A549 (cell line): ENCODE data around the gene CAMTA1. TPM values are rescaled to one million over a fixed set of nuclear protein-coding genes. Genes with fewer than 3 reads are reported as not detected.

Source experiments
- ATAC-seq, 2 experiments: fragments of 200-7000 bp in 1 of 2; fragments of >200 bp in 1 of 2; cut with Nextera tagmentation in 1 of 2; cut with Tn5 transposase in 1 of 2; 3 replicates each; pipeline versions ENCODE4 v1.8.0 to v1.9.1; 2018 to 2020; ENCODE audit warnings: mild to moderate bottlenecking in 1 of 2, moderate library complexity in 1 of 2
- CTCF ChIA-PET: fragments of 300-600 bp; sonication (Branson Sonifier 250); formaldehyde crosslinking; extraction: SDS; loops from one replicate; lab custom pipeline; 2021; ENCODE audit warnings: antibody characterized with exemption, inconsistent platforms; lab: Yijun Ruan, JAX
- POLR2A ChIA-PET: fragments of 350-600 bp; formaldehyde crosslinking; extraction: SDS; loops from one replicate; lab custom pipeline; 2021; ENCODE audit warnings: antibody characterized with exemption, inconsistent platforms; lab: Yijun Ruan, JAX
- DNase-seq, 2 experiments: peaks; one replicate each; pipeline versions ENCODE4 v3.0.0 to v3.0.0-alpha.2; 2011 to 2016; ENCODE audit warnings: low read depth in 1 of 2, low spot score in 1 of 2
- FAIRE-seq: peaks from 2 replicates; lab custom pipeline; 2011; peaks lifted over from hg19 to GRCh38; lab: Jason Lieb, UNC
- H3K27ac ChIP-seq, 2 experiments: fragments of >200 bp; sonication (Bioruptor Twin); formaldehyde crosslinking; 3 replicates each; pipeline ENCODE4 v1.5.1; 2016 to 2017
- H3K4me1 ChIP-seq: fragments of >200 bp; sonication (Bioruptor Twin); formaldehyde crosslinking; 3 replicates; pipeline ENCODE4 v1.6.1; 2016
- H3K4me2 ChIP-seq: fragments of >200 bp; sonication (Bioruptor Twin); formaldehyde crosslinking; 3 replicates; pipeline ENCODE4 v1.6.1; 2016
- H3K4me3 ChIP-seq: fragments of >200 bp; sonication (Bioruptor Twin); formaldehyde crosslinking; 3 replicates; pipeline ENCODE4 v1.5.1; 2016
- H3K9me3 ChIP-seq: fragments of >200 bp; sonication (Bioruptor Twin); formaldehyde crosslinking; 3 replicates; pipeline ENCODE4 v1.6.1; 2016
- ATOH8 ChIP-seq: fragments of 250-450 bp; sonication (Bioruptor Pico); IDR thresholded peaks from 2 replicates; pipeline ENCODE4 v1.5.0; 2020; ENCODE audit warnings: low read depth, mild to moderate bottlenecking, moderate library complexity
- BCL3 ChIP-seq: fragments of >200 bp; sonication (Bioruptor Twin); formaldehyde crosslinking; IDR thresholded peaks from 3 replicates; pipeline ENCODE4 v1.6.1; 2016
- CHD2 ChIP-seq: fragments of 150-350 bp; IDR thresholded peaks from 2 replicates; pipeline ENCODE4 v1.6.1; 2014; ENCODE audit warnings: low read length; ENCODE audit not compliant: partially characterized antibody
- CHD4 ChIP-seq: fragments of 200-600 bp; sonication (generic); IDR thresholded peaks from 2 replicates; pipeline ENCODE4 v1.6.1; 2016; ENCODE audit warnings: antibody characterized with exemption, mild to moderate bottlenecking, borderline replicate concordance
- HDAC2 ChIP-seq: fragments of 200-600 bp; sonication (generic); IDR thresholded peaks from 2 replicates; pipeline ENCODE4 v1.6.1; 2016
- HOXB13 ChIP-seq: fragments of 250-450 bp; sonication (Bioruptor Pico); IDR thresholded peaks from 2 replicates; pipeline ENCODE4 v1.5.0; 2020; ENCODE audit warnings: low read depth, mild to moderate bottlenecking, moderate library complexity
- HOXB5 ChIP-seq: fragments of 250-450 bp; sonication (Bioruptor Pico); IDR thresholded peaks from 2 replicates; pipeline ENCODE4 v1.5.0; 2020; ENCODE audit warnings: mild to moderate bottlenecking, moderate library complexity
- JUN ChIP-seq, 2 experiments: fragments of >200 bp; sonication (Bioruptor Twin); formaldehyde crosslinking; IDR thresholded peaks; 2 replicates in 1 of 2; 3 replicates in 1 of 2; pipeline ENCODE4 v1.6.1; 2016 to 2017
- JUNB ChIP-seq: fragments of >200 bp; sonication (Bioruptor Twin); formaldehyde crosslinking; IDR thresholded peaks from 2 replicates; pipeline ENCODE4 v1.6.1; 2016
- KDM1A ChIP-seq: fragments of 200-600 bp; sonication (generic); IDR thresholded peaks from 2 replicates; pipeline ENCODE4 v1.6.1; 2016; ENCODE audit warnings: low read depth, mild to moderate bottlenecking
- KDM5A ChIP-seq: fragments of 200-600 bp; sonication (generic); IDR thresholded peaks from 2 replicates; pipeline ENCODE4 v1.6.1; 2016; ENCODE audit warnings: antibody characterized with exemption, mild to moderate bottlenecking
- MAFK ChIP-seq: fragments of 450-650 bp; IDR thresholded peaks from 2 replicates; pipeline ENCODE4 v1.6.1; 2014; ENCODE audit not compliant: partially characterized antibody
- MAX ChIP-seq: IDR thresholded peaks from 2 replicates; pipeline ENCODE4 v1.6.1; 2012
- MAZ ChIP-seq: fragments of 150-350 bp; IDR thresholded peaks from 2 replicates; pipeline ENCODE4 v1.6.1; 2014; ENCODE audit warnings: antibody characterized with exemption, low read depth, low read length, borderline replicate concordance
- MYC ChIP-seq: IDR thresholded peaks from 2 replicates; pipeline ENCODE4 v1.6.1; 2012; ENCODE audit warnings: mild to moderate bottlenecking, inconsistent platforms, low read length, improper control_type of control experiment, borderline replicate concordance
- NFE2L2 ChIP-seq: fragments of 150-350 bp; conservative IDR thresholded peaks from 2 replicates; pipeline ENCODE4 v1.6.1; 2014; ENCODE audit warnings: low read length
- NPAS2 ChIP-seq: fragments of 250-450 bp; sonication (Bioruptor Pico); IDR thresholded peaks from 2 replicates; pipeline ENCODE4 v1.8.0; 2022; ENCODE audit warnings: mild to moderate bottlenecking, moderate library complexity, borderline replicate concordance
- RARB ChIP-seq: fragments of 250-450 bp; sonication (Bioruptor Pico); IDR thresholded peaks from 2 replicates; pipeline ENCODE4 v1.8.0; 2021; ENCODE audit warnings: mild to moderate bottlenecking, moderate library complexity
- SREBF2 ChIP-seq: fragments of 450-650 bp; IDR thresholded peaks from 2 replicates; pipeline ENCODE4 v1.6.1; 2014; ENCODE audit warnings: mild to moderate bottlenecking, moderate library complexity
- TP53 ChIP-seq: fragments of 250-450 bp; sonication (Bioruptor Pico); IDR thresholded peaks from 2 replicates; pipeline ENCODE4 v1.5.0; 2021; ENCODE audit warnings: mild to moderate bottlenecking, moderate library complexity
- USF2 ChIP-seq: fragments of 450-650 bp; IDR thresholded peaks from 2 replicates; pipeline ENCODE4 v1.6.1; 2014; ENCODE audit warnings: antibody characterized with exemption
- ZC3H11A ChIP-seq: fragments of 450-650 bp; IDR thresholded peaks from 2 replicates; pipeline ENCODE4 v1.6.1; 2014; ENCODE audit warnings: antibody characterized with exemption, mild to moderate bottlenecking
- ZFP36 ChIP-seq: fragments of 450-650 bp; IDR thresholded peaks from 2 replicates; pipeline ENCODE4 v1.6.1; 2014; ENCODE audit warnings: borderline replicate concordance; ENCODE audit not compliant: partially characterized antibody
- ZNF302 ChIP-seq: fragments of 250-450 bp; sonication (Bioruptor Pico); IDR thresholded peaks from 2 replicates; pipeline ENCODE4 v1.9.0; 2021; ENCODE audit warnings: inconsistent platforms, mild to moderate bottlenecking, moderate library complexity
- ZSCAN20 ChIP-seq: fragments of 250-450 bp; sonication (Bioruptor Pico); IDR thresholded peaks from 2 replicates; pipeline ENCODE4 v1.8.0; 2022; ENCODE audit warnings: mild to moderate bottlenecking, moderate library complexity
- WGBS: methylation state at CpG from one replicate; pipeline ENCODE4 v1.1.6; 2017; ENCODE audit errors: missing lambda C conversion rate; 5-methylcytosine and 5-hydroxymethylcytosine counted together
- polyA plus RNA-seq, 4 experiments: library from polyadenylated mRNA; depleted of rRNA in 3 of 4; stranded (reverse); fragments of >200 nt; fragmentation: RNase III in 1 of 4; extraction: RNeasy Plus Mini Kit Qiagen cat#74134 plus additional on column Dnase treatment in 1 of 4; gene quantifications; 2 replicates in 3 of 4; 3 replicates in 1 of 4; pipeline ENCODE4 v1.2.3, GENCODE V29; 2011 to 2017

CAMTA1 gene
- polyA plus RNA-seq, 2 of the 4 experiments (the other 2 are of a cell fraction): 58.8 to 75.0 TPM

- no peaks in the 10 kb centered on the region for H3K4me1 ChIP-seq
- H3K27ac ChIP-seq: no peak overlapping the region
- DNase-seq (no peak), FAIRE-seq (no peak), ATAC-seq (no peak)
- POLR2A ChIA-PET: no interaction called here
- CTCF ChIA-PET: interaction anchor here (0.7 to 1.0 kb wide), 2 partner anchors 59 to 80 kb away, joined by 3 to 6 read pairs; no protein-coding TSS in a partner anchor
- no peak for TF ChIP-seq MAFK
- TF ChIP-seq ZC3H11A: no peak
- TF ChIP-seq HOXB13: no peak
- TF ChIP-seq ZNF302: no peak
- no peak for TF ChIP-seq NFE2L2
- TF ChIP-seq KDM1A: no peak
- TF ChIP-seq RARB (CRISPR knock-in tag): no peak
- no peak for TF ChIP-seq BCL3
- no peak for TF ChIP-seq SREBF2
- TF ChIP-seq TP53 (CRISPR knock-in tag): no peak
- H3K9me3 ChIP-seq: no peaks in the 10 kb centered on the region
- H3K4me3 ChIP-seq: no peak overlapping the region
- no peak overlapping the region for H3K4me2 ChIP-seq
- WGBS: 68% methylated on average over 7 of the region's 7 CpGs
These were observed 7.4 kb upstream of the CAMTA1 start for GRCh38 chr1:6777813-6778212.

- no peak for DNase-seq
- Histone ChIP-seq H3K4me1 (peaks cover 7% of the 10 kb centered on the region; the same call in 1 of the 3 replicates), H3K4me3 (no peak overlapping the region)
- POLR2A ChIA-PET: no interaction called here
- no peak for ATAC-seq
- WGBS: 55% methylated on average over 7 of the region's 7 CpGs
- no peak for TF ChIP-seq MYC
- TF ChIP-seq HOXB5 (CRISPR knock-in tag): no peak
- TF ChIP-seq ZSCAN20 (CRISPR knock-in tag): no peak
- no peak for TF ChIP-seq ZFP36
- no peak for TF ChIP-seq CHD4
- TF ChIP-seq JUN (IDR thresholded peaks at IDR 0.05): no peak
- TF ChIP-seq JUNB: no peak
- TF ChIP-seq, all 56 proteins: peak for 0
- Histone ChIP-seq H3K4me2 (no peak overlapping the region), H3K9me3 (no peaks in the 10 kb centered on the region), H3K27ac (no peak overlapping the region)
- FAIRE-seq: no peak
- CTCF ChIA-PET: interaction anchor here (1.2 kb wide), 1 partner anchor 34 kb away, joined by 3 read pairs; no protein-coding TSS in a partner anchor
These were observed 6.0 kb upstream of the CAMTA1 start for GRCh38 chr1:6779089-6779805.

GRCh38 chr1:6782151-6782550 is 3.1 kb upstream of the CAMTA1 start:
- H3K4me2 ChIP-seq: no peak overlapping the region
- ChIA-PET POLR2A (no interaction called here), CTCF (no interaction called here)
- ATAC-seq (no peak), FAIRE-seq (no peak), DNase-seq (no peak)
- H3K4me3 ChIP-seq: no peak overlapping the region
- no peak overlapping the region for H3K27ac ChIP-seq
- H3K4me1 ChIP-seq: peaks cover 7% of the 10 kb centered on the region; the same call in 2 of the 3 replicates
- no peaks in the 10 kb centered on the region for H3K9me3 ChIP-seq
- WGBS: 90% methylated on average over 5 of the region's 6 CpGs
- TF ChIP-seq HDAC2 (no peak), ZFP36 (no peak), ATOH8 (CRISPR knock-in tag) (no peak), CHD2 (no peak), HOXB5 (CRISPR knock-in tag) (no peak), NPAS2 (no peak), CHD4 (no peak), USF2 (no peak), KDM5A (no peak), MYC (no peak), MAX (no peak), MAZ (no peak)
